Cardiac muscle cell (in vitro differentiated cells and primary cell): Measurements from ENCODE around the gene MSL1. TPM values are rescaled to one million over a fixed set of nuclear protein-coding genes. Genes with fewer than 3 reads are reported as not detected.

Source experiments
- DNase-seq, 2 donors: peaks; one replicate each; pipeline versions ENCODE4 v3.0.0 to v3.0.0-alpha.2; 2010 to 2017; ENCODE audit warnings: low read depth in 1 of 2, low spot score in 1 of 2
- H3K27ac ChIP-seq: fragments of 200-600 bp; sonication (generic); 2 replicates; pipeline ENCODE4 v1.5.1; 2016
- H3K27me3 ChIP-seq: fragments of 200-600 bp; sonication (generic); 2 replicates; pipeline ENCODE4 v1.6.0; 2016; ENCODE audit warnings: control low read depth
- H3K36me3 ChIP-seq: fragments of 200-600 bp; sonication (generic); 2 replicates; pipeline ENCODE4 v1.5.1; 2016; ENCODE audit warnings: control low read depth
- H3K4me1 ChIP-seq: fragments of 200-600 bp; sonication (generic); 2 replicates; pipeline ENCODE4 v1.8.1; 2017; ENCODE audit warnings: low read depth, mild to moderate bottlenecking, mixed run types
- H3K4me3 ChIP-seq: fragments of 200-600 bp; sonication (generic); 2 replicates; pipeline ENCODE4 v1.5.1; 2016; ENCODE audit warnings: mild to moderate bottlenecking
- H3K9me3 ChIP-seq: fragments of 200-600 bp; sonication (generic); 2 replicates; pipeline ENCODE4 v1.5.1; 2017; ENCODE audit warnings: low read depth, mild to moderate bottlenecking, control low read depth
- CTCF ChIP-seq: IDR thresholded peaks from 2 replicates; pipeline ENCODE4 v1.5.1; 2012; ENCODE audit warnings: low read depth, mild to moderate bottlenecking, low read length
- polyA plus RNA-seq: library from polyadenylated mRNA; unstranded; fragments of >200 nt; fragmentation: Nextera tagmentation; extraction: Ambion mirVana; gene quantifications from 2 replicates; pipeline ENCODE4 v1.2.1, GENCODE V29; 2016
- total RNA-seq: library from RNA; depleted of rRNA; stranded (reverse); fragments of >200 nt; gene quantifications from 2 replicates; pipeline ENCODE4 v1.2.3, GENCODE V29; 2016

MSL1 gene
- total and polyA plus RNA-seq, 2 experiments from 2014 or later, result 33.2 to 104 TPM

- no peaks in the 10 kb centered on the region for H3K9me3 ChIP-seq
- no peaks in the 10 kb centered on the region for H3K27me3 ChIP-seq
- no peak for TF ChIP-seq CTCF
- no peak for DNase-seq
- H3K36me3 ChIP-seq, result peaks cover 5% of the 10 kb centered on the region
- peak overlapping the region; percentile 70 for H3K27ac ChIP-seq
- no peak overlapping the region for H3K4me3 ChIP-seq
- H3K4me1 ChIP-seq, result peaks cover 20% of the 10 kb centered on the region
These were observed 26.9 kb upstream of the MSL1 start for GRCh38 chr17:40094874-40095273.

- H3K4me1 ChIP-seq, result peaks cover 20% of the 10 kb centered on the region
- no peak overlapping the region for H3K4me3 ChIP-seq
- H3K27me3 ChIP-seq, result no peaks in the 10 kb centered on the region
- TF ChIP-seq CTCF, result no peak
- H3K27ac ChIP-seq, result no peak overlapping the region
- no peak for DNase-seq
- peaks cover 5% of the 10 kb centered on the region for H3K36me3 ChIP-seq
- no peaks in the 10 kb centered on the region for H3K9me3 ChIP-seq
These were observed 26.3 kb upstream of the MSL1 start for GRCh38 chr17:40095351-40095943.

GRCh38 chr17:40095944-40096791 lies 25.6 kb upstream of the MSL1 start:
- TF ChIP-seq CTCF, result no peak
- Histone ChIP-seq H3K36me3 (peaks cover 5% of the 10 kb centered on the region), H3K9me3 (no peaks in the 10 kb centered on the region), H3K4me1 (peaks cover 21% of the 10 kb centered on the region), H3K27ac (no peak overlapping the region), H3K27me3 (no peaks in the 10 kb centered on the region), H3K4me3 (no peak overlapping the region)
- DNase-seq, result no peak

- no peak overlapping the region for H3K27ac ChIP-seq
- TF ChIP-seq CTCF, result no peak
- H3K36me3 ChIP-seq, result peaks cover 5% of the 10 kb centered on the region
- H3K27me3 ChIP-seq, result no peaks in the 10 kb centered on the region
- no peak for DNase-seq
- no peaks in the 10 kb centered on the region for H3K9me3 ChIP-seq
- H3K4me1 ChIP-seq, result peaks cover 16% of the 10 kb centered on the region
- no peak overlapping the region for H3K4me3 ChIP-seq
These were observed 24.7 kb upstream of the MSL1 start for GRCh38 chr17:40097087-40097486.

GRCh38 chr17:40097931-40098845 lies 23.6 kb upstream of the MSL1 start:
- DNase-seq, result peak in 1 of 2 donors; percentile 67
- H3K4me1 ChIP-seq, result peaks cover 20% of the 10 kb centered on the region
- H3K36me3 ChIP-seq, result peaks cover 5% of the 10 kb centered on the region
- H3K9me3 ChIP-seq, result no peaks in the 10 kb centered on the region
- no peak for TF ChIP-seq CTCF
- no peaks in the 10 kb centered on the region for H3K27me3 ChIP-seq
- H3K27ac ChIP-seq, result peak overlapping the region; percentile 37
- H3K4me3 ChIP-seq, result peak overlapping the region; percentile 6
